HCT116 (cell line): ENCODE measurements around the gene VPS9D1. TPM values are rescaled to one million over a fixed set of nuclear protein-coding genes. Genes with fewer than 3 reads are reported as not detected.

Experiments used
- ATAC-seq: fragments of 200-7000 bp; cut with Tn5 transposase; 2 replicates; pipeline ENCODE4 v1.9.1; 2020; ENCODE audit warnings: mild to moderate bottlenecking, moderate library complexity
- BruUV-seq: library from RNA; stranded (reverse); fragments of 400-500 nt; replicated peaks from 2 replicates; lab custom pipeline; 2021; lab: Mats Ljungman, UMichigan
- CTCF ChIA-PET: fragments of 300-600 bp; sonication (Branson Sonifier 250); formaldehyde crosslinking; loops from one replicate; lab custom pipeline; 2021; ENCODE audit warnings: antibody characterized with exemption; lab: Charles Lee
- POLR2A ChIA-PET: fragments of 300-600, 350-600 bp; sonication (Branson Sonifier 250); formaldehyde crosslinking; loops from one replicate; lab custom pipeline; 2021; ENCODE audit warnings: antibody characterized with exemption; lab: Charles Lee
- RAD21 ChIA-PET, 2 experiments: fragments of 300-600 bp; sonication (Branson Sonifier 250); formaldehyde crosslinking; loops; one replicate each; lab custom pipeline; 2023; ENCODE audit warnings: low total read pairs in 2 of 2; ENCODE audit not compliant: uncharacterized antibody in 2 of 2, unreplicated experiment in 2 of 2, low non-redundant PET in 1 of 2; lab: Charles Lee
- DNase-seq: peaks from one replicate; pipeline ENCODE4 v3.0.0-alpha.2; 2010; ENCODE audit warnings: low read depth, low spot score
- H2AFZ ChIP-seq: fragments of 200-600 bp; shearing (Covaris generic), sonication (generic); 2 replicates; pipeline ENCODE4 v1.6.1; 2017; ENCODE audit warnings: low read depth, mixed run types, mixed read lengths, antibody characterized with exemption, low read length; ENCODE audit not compliant: poor library complexity, severe bottlenecking
- H3K27ac ChIP-seq: 2 replicates; pipeline ENCODE4 v1.5.1; 2012; ENCODE audit warnings: low read depth, low read length
- H3K27me3 ChIP-seq: fragments of 200-600 bp; sonication (generic); 2 replicates; pipeline ENCODE4 v1.6.1; 2016; ENCODE audit warnings: mixed run types, low read length, mixed read lengths; ENCODE audit not compliant: insufficient read depth
- H3K36me3 ChIP-seq, 2 experiments: fragments of 200-500 bp in 1 of 2; fragments of 200-600 bp in 1 of 2; sonication (Bioruptor generic) in 1 of 2; sonication (generic) in 1 of 2; 2 replicates each; pipeline versions ENCODE4 v1.5.1 to v1.6.1; 2014 to 2016; ENCODE audit warnings: low read length in 2 of 2, inconsistent platforms in 1 of 2, mixed read lengths in 1 of 2, mixed run types in 1 of 2; ENCODE audit not compliant: insufficient read depth in 2 of 2, control insufficient read depth in 1 of 2
- H3K4me1 ChIP-seq, 2 experiments: fragments of 200-600 bp in 1 of 2; sonication (generic) in 1 of 2; 2 replicates each; pipeline versions ENCODE4 v1.5.1 to v1.6.1; 2012 to 2017; ENCODE audit warnings: low read length in 2 of 2, inconsistent platforms in 1 of 2, mild to moderate bottlenecking in 1 of 2, mixed read lengths in 1 of 2, mixed run types in 1 of 2, moderate library complexity in 1 of 2; ENCODE audit not compliant: insufficient read depth in 2 of 2, control insufficient read depth in 1 of 2
- H3K4me2 ChIP-seq: fragments of 200-600 bp; sonication (generic); 2 replicates; pipeline ENCODE4 v1.6.1; 2017; ENCODE audit warnings: mixed run types, low read length, mixed read lengths
- H3K4me3 ChIP-seq, 2 experiments: fragments of 200-600 bp in 1 of 2; sonication (generic) in 1 of 2; replicated peaks in 1 of 2; 2 replicates each; pipeline ENCODE4 v1.5.1; 2011 to 2016; ENCODE audit warnings: low read length in 2 of 2, control low read depth in 1 of 2, low read depth in 1 of 2, mild to moderate bottlenecking in 1 of 2, mixed read lengths in 1 of 2, mixed run types in 1 of 2
- H3K79me2 ChIP-seq: fragments of 200-600 bp; sonication (generic); 2 replicates; pipeline ENCODE4 v1.6.1; 2017; ENCODE audit warnings: mild to moderate bottlenecking, mixed run types, low read length, moderate library complexity, mixed read lengths; ENCODE audit not compliant: insufficient read depth
- H3K9ac ChIP-seq: fragments of 200-600 bp; sonication (generic); 2 replicates; pipeline ENCODE4 v1.6.1; 2016; ENCODE audit warnings: low read length, mixed read lengths
- H3K9me2 ChIP-seq: fragments of 200-600 bp; sonication (generic), shearing (Covaris generic); 2 replicates; pipeline ENCODE4 v1.6.1; 2017; ENCODE audit warnings: mixed run types, mild to moderate bottlenecking, moderate library complexity; ENCODE audit not compliant: insufficient read depth
- H3K9me3 ChIP-seq, 2 experiments: fragments of 200-500 bp in 1 of 2; fragments of 200-600 bp in 1 of 2; sonication (Bioruptor generic) in 1 of 2; sonication (generic) in 1 of 2; 2 replicates each; pipeline ENCODE4 v1.6.1; 2014 to 2017; ENCODE audit warnings: low read length in 2 of 2, mixed read lengths in 2 of 2, inconsistent platforms in 1 of 2, low read depth in 1 of 2, mild to moderate bottlenecking in 1 of 2, mixed run types in 1 of 2, moderate library complexity in 1 of 2; ENCODE audit not compliant: control insufficient read depth in 1 of 2, insufficient read depth in 1 of 2
- H4K20me1 ChIP-seq: fragments of 200-600 bp; sonication (generic), shearing (Covaris generic); 2 replicates; pipeline ENCODE4 v1.6.1; 2017; ENCODE audit warnings: mixed run types, mild to moderate bottlenecking, moderate library complexity; ENCODE audit not compliant: insufficient read depth
- ATF3 ChIP-seq: IDR thresholded peaks from 2 replicates; pipeline ENCODE4 v1.6.1; 2012
- CTCF ChIP-seq, 3 experiments: fragments of 200-600 bp in 1 of 3; sonication (generic) in 1 of 3; IDR thresholded peaks in 2 of 3; conservative IDR thresholded peaks in 1 of 3; 2 replicates each; pipeline ENCODE4 v1.5.1; 2012 to 2017; ENCODE audit warnings: low read depth in 2 of 3, low read length in 2 of 3, antibody characterized with exemption in 1 of 3, borderline replicate concordance in 1 of 3, control low read depth in 1 of 3, mild to moderate bottlenecking in 1 of 3, mixed read lengths in 1 of 3, mixed run types in 1 of 3, moderate library complexity in 1 of 3; ENCODE audit not compliant: insufficient read depth in 1 of 3
- EGR1 ChIP-seq: IDR thresholded peaks from 2 replicates; pipeline ENCODE4 v1.6.1; 2012; ENCODE audit warnings: low read depth
- EZH2 ChIP-seq: fragments of 200-600 bp; sonication (generic); IDR thresholded peaks from 2 replicates; pipeline ENCODE4 v1.6.1; 2017; ENCODE audit warnings: antibody characterized with exemption, mixed run types
- EZH2phosphoT487 ChIP-seq: fragments of 200-600 bp; IDR thresholded peaks from 2 replicates; pipeline ENCODE4 v1.6.1; 2018; ENCODE audit warnings: antibody characterized with exemption, borderline replicate concordance
- RAD21 ChIP-seq: IDR thresholded peaks from 2 replicates; pipeline ENCODE4 v1.6.1; 2012; ENCODE audit warnings: low read depth, mild to moderate bottlenecking
- SP1 ChIP-seq: IDR thresholded peaks from 2 replicates; pipeline ENCODE4 v1.6.1; 2012; ENCODE audit warnings: low read depth
- SRF ChIP-seq: IDR thresholded peaks from 2 replicates; pipeline ENCODE4 v1.6.1; 2012; ENCODE audit warnings: low read depth
- ZBTB33 ChIP-seq: IDR thresholded peaks from 2 replicates; pipeline ENCODE4 v1.6.1; 2011; ENCODE audit warnings: mild to moderate bottlenecking, low read length, moderate library complexity; ENCODE audit not compliant: insufficient replicate concordance; ENCODE audit errors: extremely low read depth
- intact Hi-C: fragments of 100-400 bp; cut with micrococcal nuclease; formaldehyde crosslinking; loops from 2 replicates; pipeline ENCODE4 v1.10.0; 2022
- total RNA-seq: library from RNA; stranded (reverse); gene quantifications from one replicate; pipeline ENCODE4 v1.2.1, GENCODE V29; 2021; ENCODE audit not compliant: unreplicated experiment
- TF ChIP-seq, protein P1 (sequence below): IDR thresholded peaks from 2 replicates; pipeline ENCODE4 v1.6.1; 2012

Gene VPS9D1
- total RNA-seq, 1 experiment from 2014 or later = 4.2 TPM

GRCh38 chr16:89689142-89689541 is 31.6 kb downstream of the VPS9D1 start:
- peaks cover 9 to 20% of the 10 kb centered on the region in 2 experiments for H3K4me1 ChIP-seq
- POLR2A ChIA-PET = no interaction called here
- H3K9ac ChIP-seq = no peak overlapping the region
- no peak overlapping the region for H3K4me3 ChIP-seq
- peaks cover 30% of the 10 kb centered on the region for H3K79me2 ChIP-seq
- BruUV-seq = no TSS peak
- no peak for TF ChIP-seq ATF3
- TF ChIP-seq, protein P1, sequence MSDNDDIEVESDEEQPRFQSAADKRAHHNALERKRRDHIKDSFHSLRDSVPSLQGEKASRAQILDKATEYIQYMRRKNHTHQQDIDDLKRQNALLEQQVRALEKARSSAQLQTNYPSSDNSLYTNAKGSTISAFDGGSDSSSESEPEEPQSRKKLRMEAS = no peak
- TF ChIP-seq SP1 = no peak
- TF ChIP-seq EZH2 = no peak
- no peak for TF ChIP-seq SRF
- no peak for TF ChIP-seq EZH2phosphoT487
- no peak for TF ChIP-seq EGR1
- no peak for TF ChIP-seq CTCF (IDR thresholded peaks at IDR 0.05 in 2 of 3, conservative IDR thresholded peaks at IDR 0.05 in 1 of 3; ENCODE audit: borderline replicate concordance in 1 of 3, insufficient read depth in 1 of 3, low read depth in 2 of 3, low read length in 2 of 3)
- TF ChIP-seq ZBTB33 = no peak
- no peak for TF ChIP-seq RAD21
- DNase-seq (no peak), ATAC-seq (no peak)
- no peaks in the 10 kb centered on the region for H3K27me3 ChIP-seq
- intact Hi-C loops = no loop called here
- no peaks in the 10 kb centered on the region for H3K9me2 ChIP-seq
- no peak overlapping the region for H2AFZ ChIP-seq
- peaks cover 27 to 62% of the 10 kb centered on the region in 2 experiments; a peak in 3 of 4 replicates for H3K36me3 ChIP-seq
- RAD21 ChIA-PET = no interaction called here
- no peak overlapping the region for H3K4me2 ChIP-seq
- no peaks in the 10 kb centered on the region for H4K20me1 ChIP-seq
- peaks cover 3 to 6% of the 10 kb centered on the region in 2 experiments; a peak in 2 of 4 replicates for H3K9me3 ChIP-seq
- CTCF ChIA-PET = interaction anchor here (1.1 kb wide), 1 partner anchor 11 kb away, joined by 3 read pairs; no protein-coding TSS in a partner anchor
- H3K27ac ChIP-seq = no peak overlapping the region
